ENCODE measurements around the gene CDCA5.

Gene CDCA5, protein sequence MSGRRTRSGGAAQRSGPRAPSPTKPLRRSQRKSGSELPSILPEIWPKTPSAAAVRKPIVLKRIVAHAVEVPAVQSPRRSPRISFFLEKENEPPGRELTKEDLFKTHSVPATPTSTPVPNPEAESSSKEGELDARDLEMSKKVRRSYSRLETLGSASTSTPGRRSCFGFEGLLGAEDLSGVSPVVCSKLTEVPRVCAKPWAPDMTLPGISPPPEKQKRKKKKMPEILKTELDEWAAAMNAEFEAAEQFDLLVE

DNA sequence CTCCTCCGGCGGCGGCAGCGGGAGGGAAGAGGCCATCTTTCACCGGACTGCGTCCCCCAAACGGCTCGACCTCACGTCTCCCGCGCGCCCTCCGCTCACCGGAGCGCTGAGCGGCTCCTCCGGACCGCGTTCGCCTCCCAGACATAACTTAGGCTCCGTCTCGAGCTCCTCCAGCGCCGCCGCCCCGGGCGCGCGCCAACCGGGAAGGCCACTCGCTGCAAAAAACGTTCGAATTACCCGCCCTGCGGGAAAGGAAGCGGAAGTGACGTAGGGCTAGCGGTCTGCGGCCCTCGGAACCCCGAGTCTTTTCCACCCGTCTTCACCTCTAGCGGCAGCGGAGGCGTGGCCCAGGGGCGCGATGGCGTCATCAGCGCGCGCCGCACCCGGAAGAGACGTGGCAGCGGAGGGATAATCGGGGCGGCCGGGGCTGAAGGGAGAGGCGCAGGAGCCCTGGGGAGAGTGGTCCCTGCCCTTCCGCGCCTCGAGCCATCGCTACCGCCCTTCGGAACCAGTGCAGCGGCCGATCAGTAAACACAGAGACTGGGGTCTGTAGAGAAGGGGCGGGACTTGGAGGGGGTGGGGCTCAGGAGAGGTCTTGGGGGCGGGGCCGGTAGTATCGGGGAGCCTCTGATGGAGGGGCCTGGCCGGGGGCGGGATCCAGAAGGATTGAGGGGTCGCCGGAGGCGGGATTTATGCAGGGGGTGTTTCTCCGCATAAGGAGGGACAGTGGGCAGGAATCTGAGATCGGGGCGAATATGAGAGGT, at the start of gene CDCA5, which contains the start of gene ZFPL1:
Gene CDCA5 (minus strand): TSS at position 207 of the 764 bp plus-strand sequence. CDS start 62 bp downstream, at position 145.
Gene ZFPL1 (plus strand): TSS at position 389 of the 764 bp plus-strand sequence. CDS start 477 bp downstream, outside the sequence.
- peak; percentile 96 for DNase-seq (ENCODE audit: low read depth)

DNA sequence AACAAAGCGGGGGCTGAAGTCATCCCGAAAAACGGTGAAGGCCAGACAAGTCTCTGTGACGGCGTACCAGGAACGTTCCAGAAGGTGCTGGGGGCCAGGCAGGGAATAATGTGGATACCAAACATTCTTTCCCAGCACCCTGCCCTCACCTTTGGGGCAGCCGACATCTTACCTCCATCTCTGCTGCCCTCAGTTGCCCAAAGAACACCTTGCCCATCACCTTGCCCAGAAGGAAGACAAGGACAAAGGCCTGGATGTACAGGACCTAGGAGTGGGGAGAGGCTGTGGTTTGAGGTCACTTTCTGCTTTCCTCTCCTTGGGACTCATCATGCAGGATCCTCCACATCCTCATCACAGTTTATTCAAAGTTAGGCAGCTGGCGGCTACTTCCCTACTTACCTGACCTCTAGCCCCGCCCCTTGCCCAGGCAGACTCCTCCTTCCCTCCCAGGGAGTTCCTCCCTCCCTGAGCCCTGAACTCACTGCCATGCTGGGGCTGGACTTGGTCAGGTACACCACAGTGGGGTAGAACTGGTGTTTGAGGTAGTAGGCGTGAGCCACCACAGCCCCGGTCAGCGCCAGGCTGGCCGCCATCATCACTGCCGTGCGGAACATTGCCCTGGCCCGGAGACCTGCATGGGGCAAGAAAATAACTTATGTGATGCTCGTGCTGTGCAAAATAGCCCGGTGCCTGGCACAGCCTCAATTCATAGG, 49.3 kb upstream of the CDCA5 start:
- no peak for DNase-seq (ENCODE audit: low read depth)

DNA sequence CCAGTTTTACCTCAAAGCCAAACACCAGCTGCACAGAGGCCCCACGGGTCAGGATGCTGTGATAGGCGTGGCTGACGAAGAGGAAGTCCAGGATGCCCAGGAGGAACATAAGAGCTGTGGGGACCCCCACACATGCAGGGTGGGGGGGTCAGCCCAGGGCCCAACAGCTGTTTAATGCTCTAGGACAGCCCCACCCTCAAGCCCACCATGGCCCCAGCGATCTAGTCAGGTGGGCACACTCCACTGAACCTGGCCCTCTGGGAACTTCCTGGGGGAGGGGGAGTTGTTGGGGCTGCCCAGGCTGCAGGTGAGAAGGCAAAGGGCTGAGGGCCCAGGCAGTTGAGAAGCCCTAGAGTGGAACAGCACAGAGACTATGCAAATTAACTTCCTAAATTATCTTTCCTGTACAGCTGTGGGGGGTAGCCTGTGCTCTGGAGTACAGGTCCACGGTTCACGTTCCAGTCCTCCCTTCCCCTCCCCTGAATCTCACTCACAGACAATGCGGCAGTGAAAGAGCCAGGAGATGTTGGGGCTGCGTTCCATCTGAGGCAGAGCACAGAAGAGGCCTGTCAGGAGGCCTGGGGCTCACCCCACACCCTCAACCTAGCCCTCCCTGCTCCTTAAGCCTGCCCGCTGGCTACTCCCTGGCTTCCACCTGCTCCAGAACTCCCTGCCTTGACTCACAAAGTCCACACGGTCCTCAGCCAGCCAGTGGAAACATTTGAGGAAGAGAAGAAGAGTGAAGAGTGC, 48.6 kb upstream of the CDCA5 start:
- DNase-seq (ENCODE audit: low read depth), result no peak

DNA sequence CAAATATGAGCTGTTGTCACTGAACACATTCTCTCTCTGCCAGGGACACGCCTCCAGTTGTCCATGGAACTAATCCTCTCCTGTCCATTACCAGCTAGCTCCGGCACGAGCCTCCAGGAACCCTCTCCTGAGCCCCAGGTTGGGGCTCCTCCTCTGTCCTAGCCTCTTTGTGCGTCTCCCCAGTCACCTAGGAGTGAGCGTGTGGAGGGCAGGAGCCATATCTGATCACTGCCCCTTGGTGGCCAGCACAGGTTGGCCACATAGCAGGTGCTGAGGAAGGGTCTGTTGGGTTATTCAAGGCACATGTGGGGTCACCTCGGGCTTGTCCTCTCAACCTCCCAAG, 48.0 kb upstream of the CDCA5 start:
- no peak for DNase-seq (ENCODE audit: low read depth)

DNA sequence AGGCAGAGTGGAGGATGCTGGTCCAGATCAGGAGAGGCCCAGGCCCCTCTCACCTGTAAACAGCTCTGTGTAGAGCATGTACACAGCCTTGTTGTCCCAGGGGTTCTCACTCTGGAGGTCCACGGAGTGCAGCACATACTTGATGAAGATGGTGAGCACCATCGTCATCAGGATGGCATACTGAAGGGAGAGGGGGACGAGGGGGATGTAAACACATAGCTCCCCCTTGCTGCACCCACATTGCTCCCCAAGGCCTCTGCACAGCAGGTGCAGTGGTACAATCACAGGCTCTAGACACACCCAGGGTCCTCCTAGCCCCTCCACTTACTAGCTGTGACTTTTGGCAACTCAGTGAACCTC, 47.6 kb upstream of the CDCA5 start:
- DNase-seq (ENCODE audit: low read depth), result no peak

DNA sequence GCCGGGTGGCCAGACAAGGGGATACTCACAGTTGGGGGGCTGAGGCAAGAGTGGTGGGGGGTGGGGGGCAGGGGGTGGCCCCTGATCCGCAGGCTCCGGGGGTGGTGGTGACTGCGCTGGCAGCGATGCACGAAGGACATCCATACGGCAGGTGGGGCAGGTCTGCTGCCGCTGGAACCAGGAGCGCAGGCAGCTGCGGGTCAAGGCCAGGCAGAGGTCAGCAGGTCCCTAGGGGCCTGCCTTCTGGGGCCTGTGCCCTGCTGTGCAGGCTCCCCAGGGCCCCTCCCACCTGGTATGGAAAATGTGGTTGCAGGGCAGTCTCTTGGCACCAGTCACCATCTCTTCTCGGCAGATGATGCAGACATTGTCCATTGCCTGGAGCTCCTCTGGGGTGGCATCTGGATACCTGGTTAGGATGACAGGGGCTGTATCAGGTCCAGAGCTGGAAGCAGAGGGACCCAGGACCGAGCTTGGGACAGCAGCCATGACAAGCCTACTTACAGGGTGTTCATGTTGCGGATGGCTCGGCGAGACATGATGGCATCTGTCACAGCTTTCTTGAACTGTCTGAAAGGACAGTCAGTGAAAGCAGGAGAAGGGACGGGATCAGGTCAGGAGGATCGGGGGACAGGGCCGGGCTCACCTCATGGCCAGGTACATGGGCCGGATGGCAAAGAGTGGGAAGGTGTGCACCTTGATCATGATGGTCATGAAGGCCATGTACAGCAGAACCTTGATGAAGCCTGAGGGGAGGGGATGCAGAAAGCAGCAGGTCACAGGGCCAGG, 47.0 kb upstream of the CDCA5 start:
- no peak for DNase-seq (ENCODE audit: low read depth)

DNA sequence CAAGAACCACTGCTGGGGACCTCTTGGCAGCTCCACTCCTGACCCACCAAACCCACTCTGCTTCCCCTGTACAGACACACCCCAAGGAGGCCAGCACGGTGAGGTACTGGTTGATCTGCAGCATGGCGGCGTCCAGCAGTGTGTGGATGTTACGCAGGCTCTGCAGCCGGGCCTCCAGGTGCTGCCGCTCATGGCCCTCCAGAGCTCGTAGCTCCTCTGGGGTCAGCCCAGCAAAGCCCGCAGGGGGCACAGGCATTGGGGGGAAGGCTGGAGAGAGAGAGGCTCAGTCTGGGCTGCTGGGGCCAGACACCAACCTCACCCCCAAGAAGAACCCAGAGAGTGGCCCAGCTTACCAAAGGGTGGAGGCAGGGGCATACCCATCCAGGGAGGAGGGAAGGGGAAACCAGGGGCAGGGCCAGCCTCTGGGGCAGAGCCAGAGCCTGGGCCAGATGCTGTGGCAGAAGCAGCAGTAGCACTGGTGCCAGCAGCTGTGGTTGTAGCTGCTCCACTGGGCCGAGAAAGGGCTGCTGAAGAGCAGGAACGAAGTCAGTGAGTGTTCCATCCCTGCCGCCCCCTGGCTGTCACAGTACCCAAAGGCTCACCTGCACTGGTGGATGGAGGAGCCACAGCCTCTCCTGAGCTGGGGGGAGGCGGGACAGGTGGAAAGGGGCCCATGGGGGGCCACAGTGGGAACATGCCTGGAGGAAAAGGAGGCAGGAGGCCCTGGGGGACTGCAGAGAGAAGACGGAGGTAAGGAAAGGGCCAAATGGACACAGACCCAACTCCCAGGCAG, 46.0 kb upstream of the CDCA5 start:
- DNase-seq (ENCODE audit: low read depth), result no peak

DNA sequence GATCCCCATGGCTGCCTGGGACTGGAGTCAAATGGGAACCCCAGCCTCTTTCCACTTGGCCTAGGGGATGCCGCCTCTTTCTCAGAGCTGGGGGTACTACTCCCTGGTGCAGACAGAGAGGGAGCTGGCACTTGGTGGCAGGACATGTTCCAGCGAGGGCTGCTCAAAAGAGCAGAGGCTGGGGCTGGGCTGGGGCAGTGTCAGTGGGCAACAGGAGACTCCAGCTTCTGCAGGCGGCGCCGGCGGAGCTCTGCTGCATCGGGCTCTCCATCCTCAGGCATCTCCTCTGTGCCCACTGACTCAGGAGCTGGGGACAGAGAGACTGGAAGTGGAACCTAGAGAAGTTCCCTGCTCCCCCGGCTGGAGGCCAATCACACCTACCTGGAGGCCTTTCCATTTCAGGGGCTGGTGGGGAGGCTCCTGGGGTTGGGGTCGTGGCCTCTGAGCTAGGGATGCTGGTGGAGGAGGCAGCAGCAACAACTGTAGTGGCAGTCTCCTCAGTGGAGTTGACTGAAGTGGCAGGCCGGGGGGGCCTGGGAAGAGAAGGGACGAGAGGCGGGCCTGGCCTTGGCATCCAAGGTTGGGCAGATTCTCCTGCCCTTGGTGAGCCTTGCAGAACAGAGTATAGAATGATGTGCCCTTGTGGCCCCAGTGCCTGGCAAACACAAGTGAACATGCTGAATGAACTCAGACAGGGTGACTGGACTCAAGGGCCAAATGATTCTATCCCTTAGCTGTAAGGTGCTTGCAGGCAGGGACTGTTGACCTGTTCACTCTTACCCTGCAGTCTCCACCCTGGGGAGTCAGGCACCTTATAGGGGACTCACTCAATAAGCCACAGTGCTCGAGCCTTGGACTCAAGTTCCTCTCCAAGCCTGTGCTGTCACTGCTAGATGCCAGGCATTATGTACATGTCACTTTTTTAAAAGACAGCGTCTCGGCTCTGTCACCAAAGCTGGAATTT, 44.6 kb upstream of the CDCA5 start:
- no peak for DNase-seq (ENCODE audit: low read depth)

DNA sequence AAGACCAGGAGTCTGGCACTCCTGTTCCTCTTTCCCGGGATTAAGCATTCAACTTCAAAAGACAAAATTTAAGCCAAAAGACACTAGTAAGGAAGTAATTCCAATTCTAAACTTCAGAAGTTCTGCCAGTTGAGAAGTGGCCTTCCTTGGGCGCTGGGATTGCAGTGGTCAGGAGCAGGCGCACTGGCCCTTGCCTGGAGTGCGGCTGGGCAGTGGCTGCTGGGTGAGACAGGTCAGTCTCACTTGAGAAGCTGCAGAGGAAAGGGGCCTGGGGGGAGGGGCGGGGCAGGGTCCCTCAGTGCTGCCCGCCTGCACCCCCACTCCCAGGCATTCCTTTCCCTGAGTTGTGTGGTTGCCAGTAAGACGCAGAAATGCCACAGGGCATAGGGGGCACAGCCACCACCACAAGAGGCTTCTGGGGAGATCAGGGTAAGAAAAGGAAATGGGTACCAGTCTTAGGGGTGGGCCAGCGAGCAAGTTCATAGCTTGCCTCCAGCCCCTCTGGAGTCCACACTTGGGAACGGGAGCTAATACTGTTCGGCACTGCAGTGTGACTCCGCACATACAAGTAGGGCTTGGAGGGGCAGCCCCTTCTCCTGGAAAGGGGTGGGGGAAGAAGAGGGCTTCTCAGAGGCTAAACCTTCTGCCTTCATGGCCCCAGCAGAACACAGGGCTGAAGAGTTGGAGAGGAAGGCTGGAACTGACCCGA, 43.8 kb upstream of the CDCA5 start:
- DNase-seq (ENCODE audit: low read depth), result no peak

DNA sequence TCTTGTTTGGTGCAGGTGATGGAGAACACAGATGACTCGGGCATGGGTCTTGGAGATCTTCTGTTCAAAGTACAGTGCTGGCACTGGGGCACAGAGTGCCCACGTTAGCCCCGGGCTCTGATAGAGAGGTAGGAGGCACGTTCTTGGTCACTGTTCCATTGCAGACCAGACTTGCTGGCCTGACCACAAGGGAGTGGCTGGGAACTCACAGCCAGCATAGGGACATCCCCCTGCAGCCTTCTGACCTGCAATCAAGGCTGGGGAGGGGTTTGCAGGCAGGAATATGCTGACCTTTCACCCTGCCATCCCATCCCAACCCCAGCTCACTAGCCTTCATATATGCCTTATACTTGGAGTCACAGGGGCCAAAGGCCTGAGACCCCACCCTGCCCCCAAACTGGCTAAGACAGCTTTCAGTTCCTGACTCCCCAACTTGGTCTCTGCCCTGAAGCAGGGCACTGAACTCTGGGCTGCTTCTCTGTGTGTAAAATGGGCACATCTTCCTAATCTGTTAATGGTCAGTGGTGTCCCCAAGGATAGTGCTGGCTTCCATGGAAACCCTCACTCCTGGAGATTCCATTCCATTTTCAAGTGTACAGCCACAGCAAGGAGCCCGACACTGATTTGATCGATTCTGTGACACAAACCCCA, 42.9 kb upstream of the CDCA5 start:
- DNase-seq (ENCODE audit: low read depth), result no peak

DNA sequence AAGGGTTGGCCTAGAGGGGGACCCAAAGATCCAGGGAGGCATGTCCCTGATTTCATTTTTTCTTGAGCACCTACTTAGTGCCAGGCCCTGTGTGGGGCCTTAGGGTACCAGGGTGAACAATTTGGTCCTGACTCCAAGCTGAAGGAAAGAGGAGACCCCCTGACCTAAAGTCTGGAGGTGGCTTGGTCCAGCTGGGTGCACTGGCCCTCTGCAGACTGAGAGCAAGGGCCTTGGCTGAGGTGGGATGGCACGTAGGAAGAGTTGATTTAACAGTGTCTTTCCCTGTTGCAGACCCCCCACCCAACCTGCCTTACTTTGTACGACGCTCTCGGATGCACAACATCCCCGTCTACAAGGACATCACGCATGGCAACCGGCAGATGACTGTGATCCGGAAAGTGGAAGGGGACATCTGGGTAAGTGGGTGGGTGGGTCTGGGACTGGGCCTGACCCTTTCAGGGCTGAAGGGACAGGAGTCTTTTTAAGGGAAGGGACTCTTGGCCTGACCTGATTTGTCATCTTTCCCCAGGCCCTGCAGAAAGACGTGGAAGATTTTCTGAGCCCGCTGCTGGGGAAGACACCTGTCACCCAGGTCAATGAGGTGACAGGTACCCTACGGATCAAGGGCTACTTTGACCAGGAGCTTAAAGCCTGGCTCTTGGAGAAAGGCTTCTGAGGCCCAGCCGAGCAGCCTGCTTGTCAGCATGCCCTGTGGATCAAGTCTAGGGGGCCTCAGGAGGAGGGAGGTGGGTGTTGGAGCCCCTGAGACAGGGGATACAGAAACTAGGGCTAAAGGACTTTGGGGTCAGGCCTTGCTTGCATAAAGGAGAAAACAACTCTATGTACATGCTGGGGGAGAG, 41.6 kb upstream of the CDCA5 start:
- DNase-seq (ENCODE audit: low read depth), result no peak

DNA sequence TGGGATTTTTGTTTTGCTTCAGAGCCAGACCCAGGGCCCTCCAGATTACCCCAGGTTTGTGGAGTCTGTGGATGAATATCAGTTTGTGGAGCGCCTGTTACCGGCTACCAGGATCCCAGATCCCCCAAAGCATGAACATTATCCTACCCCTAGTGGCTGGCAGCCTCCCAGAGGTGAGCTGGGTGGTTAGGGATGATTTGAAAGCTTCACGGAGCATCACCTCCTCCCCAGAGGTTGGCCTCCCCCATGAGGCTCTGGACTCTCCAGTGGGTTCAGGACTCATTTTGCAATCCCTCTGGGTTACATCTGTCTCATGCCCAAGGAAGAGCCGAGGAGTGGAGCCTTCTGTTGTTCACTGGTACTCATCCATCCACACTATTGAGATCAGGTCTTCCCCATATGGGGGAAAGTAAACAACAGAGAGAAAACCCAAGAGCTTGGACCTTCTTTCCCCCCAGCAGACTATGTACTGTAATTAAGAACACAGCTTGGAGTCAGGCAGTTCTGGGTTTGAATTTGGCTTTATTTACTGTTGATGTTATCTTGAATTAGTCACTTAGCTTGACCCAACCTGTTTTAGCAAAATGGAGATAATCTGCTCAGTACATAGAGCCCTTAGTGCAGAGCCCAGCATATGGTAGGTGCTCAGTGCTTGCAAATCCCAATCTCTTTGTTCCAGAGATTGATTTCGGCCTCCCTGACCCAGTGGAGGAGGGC, 40.8 kb upstream of the CDCA5 start:
- DNase-seq (ENCODE audit: low read depth), result no peak

DNA sequence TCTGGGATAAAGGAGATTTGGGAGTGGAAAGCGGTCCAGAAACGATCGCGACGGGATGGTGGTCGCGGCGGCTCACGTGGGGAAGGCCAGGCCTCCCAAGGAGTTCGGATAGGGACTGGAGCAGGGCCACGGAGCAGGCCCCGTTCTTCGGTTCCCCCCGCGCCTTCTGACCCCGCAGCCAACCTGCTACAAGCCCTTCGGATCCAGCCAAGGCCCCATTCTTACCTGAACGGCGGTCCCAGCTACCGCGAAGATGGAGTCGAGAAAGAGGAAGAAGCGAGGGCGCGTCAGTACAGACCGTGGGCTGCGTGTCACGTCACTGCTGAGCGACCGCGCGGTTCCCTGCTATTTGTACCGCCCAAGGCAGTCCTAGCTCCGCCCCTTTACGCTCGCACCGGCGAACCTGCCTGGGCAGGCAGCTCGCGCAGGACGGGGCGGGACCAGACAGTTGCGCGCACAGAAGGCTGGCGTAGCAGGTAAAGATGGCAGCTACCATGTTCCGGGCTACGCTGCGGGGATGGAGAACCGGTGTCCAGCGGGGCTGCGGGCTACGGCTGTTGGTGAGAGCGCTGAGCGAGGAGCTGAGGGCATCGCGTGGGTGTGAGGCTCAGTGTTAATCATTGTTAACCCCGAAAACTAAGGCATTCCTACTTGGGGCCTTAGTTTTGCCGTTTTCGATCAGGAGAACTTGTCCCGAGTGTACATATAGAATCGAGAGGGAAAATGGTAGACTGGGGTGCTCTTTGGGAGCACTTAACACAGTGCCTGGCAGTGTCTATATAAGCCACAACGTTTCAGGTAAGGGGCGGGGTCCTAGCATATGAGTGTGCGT, 38.2 kb upstream of the CDCA5 start, which contains the start of the genes FAU and MRPL49:
Gene FAU (minus strand): TSS at position 270 of the 832 bp plus-strand sequence. CDS start 321 bp downstream, outside the sequence.
Gene MRPL49 (plus strand): TSS at position 457 of the 832 bp plus-strand sequence. CDS start 26 bp downstream, at position 483.
- DNase-seq (ENCODE audit: low read depth), result peak; percentile 99

DNA sequence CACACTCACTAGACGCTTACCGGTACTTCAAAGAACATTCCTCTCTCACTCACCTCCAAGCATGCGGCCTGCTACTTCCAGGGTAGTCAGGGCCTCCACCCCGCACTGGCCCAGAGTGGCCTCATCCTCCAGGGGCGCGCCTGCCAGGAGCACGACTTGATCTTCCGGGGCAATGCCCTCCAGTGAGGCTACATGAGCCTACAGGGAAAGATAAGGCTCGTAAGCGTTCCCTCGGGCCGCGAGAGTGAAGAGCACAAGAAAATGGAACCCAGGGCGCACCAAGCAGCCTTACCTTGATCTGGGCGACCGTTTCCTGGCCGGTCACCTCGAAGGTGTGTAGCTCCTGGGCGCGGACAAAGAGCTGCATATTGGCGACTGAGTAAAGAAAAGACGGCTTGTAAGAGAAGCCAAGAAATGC, 37.6 kb upstream of the CDCA5 start:
- no peak for DNase-seq (ENCODE audit: low read depth)

DNA sequence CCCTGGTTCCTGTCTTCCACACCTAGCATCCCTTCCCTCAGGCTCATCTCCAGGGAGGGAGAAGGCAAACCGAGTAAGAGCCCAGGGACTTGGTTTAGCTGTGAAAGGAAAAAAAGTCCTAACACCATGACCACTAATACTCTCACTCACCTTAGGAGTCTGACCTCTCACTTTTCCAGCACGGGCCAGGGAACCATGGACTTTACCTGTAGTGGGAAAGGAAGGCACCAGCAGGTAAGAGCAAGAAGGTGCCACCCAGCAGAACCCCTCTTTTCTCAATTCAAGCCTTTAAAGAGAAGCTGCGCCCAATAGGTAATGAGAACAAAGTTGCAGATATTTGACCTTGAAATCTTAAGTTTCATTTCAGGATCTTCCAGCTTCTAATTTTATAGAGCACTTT, 37.0 kb upstream of the CDCA5 start:
- DNase-seq (ENCODE audit: low read depth), result no peak

DNA sequence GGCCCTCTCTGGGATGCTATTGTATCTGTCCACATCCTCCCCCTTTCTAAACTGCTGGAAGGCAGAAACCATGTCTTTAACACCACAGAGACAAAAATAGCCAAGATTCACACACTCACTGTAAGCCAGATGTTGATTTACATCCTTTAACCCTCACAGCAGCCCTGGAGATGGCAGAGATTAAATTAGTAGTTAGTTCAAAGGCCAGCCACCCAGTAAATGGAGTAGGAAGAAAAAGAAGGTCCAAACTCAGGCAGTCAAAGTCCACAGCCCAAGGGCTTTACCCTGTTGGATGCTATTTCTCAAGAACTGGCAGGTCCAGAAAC, 35.8 kb upstream of the CDCA5 start:
- DNase-seq (ENCODE audit: low read depth), result no peak

All from stimulated activated CD8-positive, alpha-beta memory T cell treated with anti-CD3 and anti-CD28 coated beads, Interleukin-4, amount 100 ng/mL, for 24 hours (primary cell).